ENCODE data around the gene ME3.
"Not testable (repeated sequence)": the region's sequence is repeated elsewhere in the genome, so short reads cannot be mapped to it uniquely, and the experiment has no call there.

The ME3 gene

DNA sequence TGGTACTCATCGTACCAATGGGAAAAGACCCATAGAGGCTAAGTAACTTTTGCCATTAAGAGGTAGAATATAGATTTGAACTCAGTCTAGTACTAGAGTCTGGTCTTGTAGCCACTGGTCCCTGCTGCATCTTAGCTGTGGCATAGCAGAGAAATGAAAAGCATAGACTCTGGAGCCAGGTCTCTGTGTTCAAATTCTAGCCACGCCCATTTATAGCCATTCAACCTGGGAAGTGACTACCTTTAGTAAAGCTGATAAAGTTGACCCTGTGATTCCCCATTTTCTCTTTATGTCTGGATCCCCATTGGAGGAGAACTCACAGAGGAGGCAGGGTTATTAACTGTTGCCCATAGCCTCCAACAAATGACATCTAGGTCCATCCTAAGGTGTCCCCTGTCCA, 113.6 kb downstream of the ME3 start:
- no peak for DNase-seq (ENCODE audit: low spot score)

GRCh38 chr11:86558207-86558606, 114.2 kb downstream of the ME3 start:
- no peak for DNase-seq (ENCODE audit: low spot score)

- no peak for DNase-seq (ENCODE audit: low spot score)
Observed at GRCh38 chr11:86555866-86556265, 116.5 kb downstream of the ME3 start.

DNA sequence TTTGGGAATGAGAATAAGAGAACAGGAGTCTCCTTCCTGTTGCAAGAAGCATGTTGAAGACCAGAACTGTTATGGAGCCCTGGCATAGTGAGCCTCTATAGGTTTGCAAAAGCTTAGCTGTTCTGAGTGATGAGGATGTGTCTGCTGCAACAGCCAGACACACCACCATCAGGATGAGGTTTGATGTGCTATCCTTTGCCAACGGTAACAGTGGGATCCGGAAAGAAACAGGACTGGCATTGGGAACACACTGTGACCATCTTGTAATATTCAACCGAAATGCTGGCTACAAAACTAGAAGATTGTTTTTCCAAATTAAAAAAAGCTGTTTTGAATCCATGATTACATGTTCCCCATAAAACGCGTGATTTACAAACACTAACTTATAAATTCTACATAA, 117.0 kb downstream of the ME3 start:
- DNase-seq (ENCODE audit: low spot score) = no peak

GRCh38 chr11:86553265-86553664, 119.2 kb downstream of the ME3 start:
- no peak for DNase-seq (ENCODE audit: low spot score)

- DNase-seq (ENCODE audit: low spot score) = no peak
Observed at GRCh38 chr11:86551288-86552092, 120.9 kb downstream of the ME3 start.

DNA sequence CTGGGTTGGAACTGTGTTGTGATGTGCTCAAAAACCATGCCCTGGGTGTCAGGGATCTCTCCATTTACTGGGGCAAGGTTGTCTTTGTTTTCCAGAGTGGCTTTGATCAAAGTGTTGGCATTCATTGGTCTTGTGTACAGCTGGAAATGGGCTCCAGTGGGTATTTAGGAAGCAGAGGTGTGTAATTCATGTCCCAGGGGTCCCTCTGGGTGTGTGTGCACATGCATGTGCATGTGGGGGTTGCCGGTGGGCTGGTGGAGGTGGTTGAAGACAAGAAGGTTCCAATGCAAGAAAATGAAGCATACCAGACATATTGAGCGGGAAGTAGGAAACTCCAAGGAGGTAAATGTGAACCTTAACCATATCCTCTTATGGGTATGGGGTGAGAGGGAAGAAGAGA, 121.7 kb downstream of the ME3 start:
- no peak for DNase-seq (ENCODE audit: low spot score)

GRCh38 chr11:86548271-86548917, 124.0 kb downstream of the ME3 start:
- DNase-seq (ENCODE audit: low spot score) = no peak

- no peak for DNase-seq (ENCODE audit: low spot score)
Observed at GRCh38 chr11:86547727-86548126, 124.7 kb downstream of the ME3 start.

- DNase-seq (ENCODE audit: low spot score) = not testable (repeated sequence)
Observed at GRCh38 chr11:86541299-86541698, 131.1 kb downstream of the ME3 start.

DNA sequence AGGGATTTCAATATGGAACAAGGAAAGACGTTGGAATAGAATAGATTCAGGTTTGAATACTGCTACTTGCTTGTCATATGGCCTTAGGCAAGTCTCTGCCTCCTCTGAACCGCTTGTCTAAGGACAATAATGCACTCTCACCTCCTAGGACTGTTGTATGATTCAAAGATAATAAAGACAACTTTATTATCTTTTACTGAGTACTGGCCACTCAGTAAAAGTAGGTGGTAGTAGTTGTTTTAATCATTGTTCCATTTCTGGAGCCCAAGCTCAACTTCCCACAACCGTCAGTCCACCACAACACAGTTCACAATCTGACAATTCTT, 134.2 kb downstream of the ME3 start:
- no peak for DNase-seq (ENCODE audit: low spot score)

DNA sequence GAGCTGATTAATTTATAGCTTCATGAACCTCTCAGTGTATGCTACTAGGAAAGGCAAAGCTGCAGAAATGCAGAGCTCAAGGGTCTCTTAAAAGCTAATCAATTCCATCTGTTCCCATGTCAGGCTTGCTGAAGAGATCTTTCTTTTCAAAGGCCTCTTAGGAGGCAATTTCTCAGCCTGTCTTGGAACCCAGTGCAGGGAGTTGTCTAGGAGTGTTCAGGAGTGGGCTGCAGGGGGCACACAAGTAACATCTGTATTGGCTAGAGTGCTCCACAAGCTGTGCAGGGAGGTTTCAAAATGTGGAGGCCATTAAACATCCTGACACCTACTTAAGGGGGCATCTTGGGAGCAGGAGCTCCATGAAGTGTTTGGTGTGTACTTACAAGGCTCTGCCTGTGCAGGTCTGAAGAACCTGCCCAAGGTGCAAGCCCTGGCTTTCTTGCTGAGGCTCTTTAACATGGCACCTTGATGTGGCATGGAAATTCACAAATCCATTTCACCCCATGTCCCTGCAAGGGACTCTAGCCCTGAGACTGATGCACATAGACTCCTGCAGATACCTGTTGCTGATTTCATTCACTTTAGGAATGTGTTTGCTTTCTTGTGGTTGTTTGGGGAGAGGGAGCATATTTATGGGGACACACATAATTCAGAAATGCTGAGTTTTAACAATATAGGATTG, 134.7 kb downstream of the ME3 start:
- DNase-seq (ENCODE audit: low spot score) = no peak

GRCh38 chr11:86535773-86536172, 136.6 kb downstream of the ME3 start:
- DNase-seq (ENCODE audit: low spot score) = no peak

DNA sequence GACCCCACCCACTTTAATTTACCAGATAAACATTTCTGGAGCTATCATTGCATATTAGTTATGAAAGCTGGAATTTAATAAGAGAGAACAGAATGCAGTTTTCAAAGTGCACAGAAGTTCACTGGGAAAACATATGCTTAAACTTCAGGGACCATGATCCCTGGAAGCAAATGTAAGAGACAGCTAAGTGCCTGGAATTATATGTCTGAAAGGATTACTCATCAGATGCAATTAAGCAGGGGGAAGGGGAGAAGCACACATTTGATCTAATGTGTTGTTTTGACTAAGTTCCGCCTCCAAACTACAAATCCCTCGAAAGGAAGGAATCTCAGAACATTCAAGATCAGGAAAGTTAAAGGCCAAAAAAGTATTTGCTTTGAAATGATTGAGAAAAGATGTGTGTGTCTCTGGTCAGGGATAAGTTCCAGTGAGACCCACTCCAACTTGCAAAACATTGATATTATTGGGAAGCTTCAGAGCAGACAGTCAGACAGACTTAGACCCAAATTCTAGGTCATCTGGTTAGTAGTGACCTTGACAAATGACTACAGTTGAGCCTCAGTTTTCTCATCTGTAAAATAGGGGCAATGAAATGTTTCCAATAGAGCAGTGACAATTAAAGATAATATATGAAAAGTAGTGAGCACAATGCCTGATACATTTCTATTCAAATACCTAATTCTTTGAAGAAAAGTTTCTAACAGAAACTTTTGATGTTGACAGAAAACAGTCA, 147.6 kb downstream of the ME3 start:
- no peak for DNase-seq (ENCODE audit: low spot score)

- DNase-seq (ENCODE audit: low spot score) = no peak
Observed at GRCh38 chr11:86523738-86524619, 148.4 kb downstream of the ME3 start.

- DNase-seq (ENCODE audit: low spot score) = not testable (repeated sequence)
Observed at GRCh38 chr11:86522512-86522911, 149.9 kb downstream of the ME3 start.

GRCh38 chr11:86519064-86519911, 153.1 kb downstream of the ME3 start:
- DNase-seq (ENCODE audit: low spot score) = no peak

DNA sequence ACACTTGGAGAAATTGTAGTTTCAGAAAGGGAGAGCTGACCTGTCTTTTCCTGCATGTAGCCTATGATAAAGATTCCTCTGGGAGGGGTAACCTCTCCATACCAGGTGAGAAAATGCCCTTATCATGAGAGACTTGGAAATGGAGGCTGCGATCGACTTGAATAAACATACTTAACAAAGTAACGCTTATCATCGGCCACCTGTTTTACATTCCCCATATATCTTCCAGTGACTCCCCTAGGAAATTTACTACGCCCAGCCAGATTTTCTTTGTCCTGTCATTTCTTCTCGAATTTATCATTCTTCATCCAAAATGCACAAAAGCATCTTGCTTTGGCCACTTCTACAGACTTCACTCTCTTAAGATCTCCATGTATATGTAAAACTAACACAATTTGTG, 154.2 kb downstream of the ME3 start:
- no peak for DNase-seq (ENCODE audit: low spot score)

DNA sequence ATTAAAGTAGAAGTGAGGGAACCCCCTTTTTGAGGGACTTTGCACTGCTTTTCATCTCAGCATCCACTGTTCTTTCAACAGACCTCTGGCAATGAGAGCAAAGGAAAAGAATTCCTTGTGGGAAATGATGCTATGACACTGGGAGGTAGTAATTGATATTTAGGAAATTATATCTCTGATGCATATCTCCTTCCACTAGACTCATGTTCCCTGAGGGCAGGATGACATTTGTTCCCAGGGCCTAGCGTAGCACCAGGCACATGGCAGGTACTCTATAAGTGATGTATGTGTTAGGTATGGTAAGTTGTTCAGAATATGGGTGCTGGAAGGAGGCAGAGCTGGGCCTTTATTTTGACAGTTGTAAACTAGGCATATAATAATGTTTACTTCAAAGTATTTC, 154.9 kb downstream of the ME3 start:
- no peak for DNase-seq (ENCODE audit: low spot score)

DNA sequence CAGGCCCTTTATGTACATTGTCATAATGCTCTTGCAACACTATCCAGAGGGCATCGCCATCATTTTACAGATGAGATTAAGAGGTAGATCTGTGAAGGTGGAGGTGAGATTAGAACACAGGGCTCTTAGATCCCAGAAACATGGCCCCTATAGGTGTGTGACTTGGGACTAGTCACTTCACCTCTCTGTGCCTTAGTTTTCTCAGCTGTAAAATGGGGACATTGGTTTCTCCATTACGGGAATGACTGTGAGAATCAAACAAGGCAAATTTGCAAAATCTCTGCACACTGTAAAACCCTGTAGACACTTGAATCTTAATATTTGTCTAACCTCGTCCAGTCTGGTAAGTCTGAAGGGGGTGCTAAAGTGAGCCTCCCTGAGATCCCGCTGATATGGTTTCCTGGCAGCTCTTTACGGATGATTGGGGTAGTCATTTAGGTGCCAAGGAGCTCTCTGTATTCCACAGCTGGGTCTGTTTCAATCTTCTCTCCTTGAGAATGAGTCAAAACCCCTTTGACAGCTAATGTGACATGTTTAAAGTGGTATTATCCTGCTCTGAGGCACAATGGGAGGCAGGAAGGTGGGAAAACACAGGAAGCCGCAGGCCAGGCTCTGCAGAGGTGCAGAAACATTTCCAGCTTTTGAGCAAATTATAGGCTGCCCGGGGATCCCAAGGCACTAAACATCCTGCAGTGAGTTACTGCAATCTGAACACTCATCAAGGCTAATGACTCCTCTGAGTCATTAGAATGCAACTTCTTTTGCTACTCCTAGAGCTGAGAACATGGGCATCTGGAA, 156.9 kb downstream of the ME3 start:
- DNase-seq (ENCODE audit: low spot score) = no peak
